ENCODE measurements around the gene TCOF1.
"Not testable (repeated sequence)": the region's sequence is repeated elsewhere in the genome, so short reads cannot be mapped to it uniquely, and the experiment has no call there.

The TCOF1 gene

GRCh38 chr5:150404535-150404934 is 47.0 kb downstream of the TCOF1 start:
- no peak for DNase-seq (ENCODE audit: low read depth, low spot score)

GRCh38 chr5:150404941-150405816 is 47.7 kb downstream of the TCOF1 start:
- no peak for DNase-seq (ENCODE audit: low read depth, low spot score)

- no peak for DNase-seq (ENCODE audit: low read depth, low spot score)
Observed at GRCh38 chr5:150406103-150406722, 48.7 kb downstream of the TCOF1 start.

GRCh38 chr5:150406723-150407095 is 49.2 kb downstream of the TCOF1 start:
- DNase-seq (ENCODE audit: low read depth, low spot score), result no peak

DNA sequence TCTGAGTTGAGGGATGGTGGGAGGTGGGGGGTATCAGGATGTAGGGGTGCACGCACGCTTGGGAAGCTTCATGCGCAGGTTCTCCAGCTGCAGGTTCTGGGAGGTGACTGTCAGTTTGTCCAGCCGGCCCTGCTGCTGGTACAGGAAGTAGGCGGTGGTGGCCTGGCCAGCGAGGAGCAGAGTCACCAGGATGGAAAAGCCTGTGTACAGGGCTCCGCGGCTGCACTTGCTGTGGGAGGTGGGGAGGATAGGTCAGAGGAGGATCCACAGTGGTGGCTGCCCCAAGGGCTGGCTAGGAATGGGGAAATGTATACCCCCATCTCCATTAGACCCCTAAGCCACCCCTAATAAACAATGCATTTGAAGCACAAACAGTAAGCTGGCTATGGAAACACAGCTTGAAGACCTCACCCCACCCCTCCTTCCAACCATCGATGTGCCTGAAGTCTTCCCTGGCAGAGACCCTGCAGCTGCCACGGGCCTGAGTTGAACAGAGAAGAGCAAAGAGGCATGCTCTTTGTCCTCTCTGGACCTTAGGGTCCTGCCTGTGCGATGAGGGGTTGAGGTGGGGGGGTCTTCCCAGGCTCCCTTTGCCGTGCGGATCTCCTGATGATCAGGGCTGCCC is 49.7 kb downstream of the TCOF1 start:
- no peak for DNase-seq (ENCODE audit: low read depth, low spot score)

DNA sequence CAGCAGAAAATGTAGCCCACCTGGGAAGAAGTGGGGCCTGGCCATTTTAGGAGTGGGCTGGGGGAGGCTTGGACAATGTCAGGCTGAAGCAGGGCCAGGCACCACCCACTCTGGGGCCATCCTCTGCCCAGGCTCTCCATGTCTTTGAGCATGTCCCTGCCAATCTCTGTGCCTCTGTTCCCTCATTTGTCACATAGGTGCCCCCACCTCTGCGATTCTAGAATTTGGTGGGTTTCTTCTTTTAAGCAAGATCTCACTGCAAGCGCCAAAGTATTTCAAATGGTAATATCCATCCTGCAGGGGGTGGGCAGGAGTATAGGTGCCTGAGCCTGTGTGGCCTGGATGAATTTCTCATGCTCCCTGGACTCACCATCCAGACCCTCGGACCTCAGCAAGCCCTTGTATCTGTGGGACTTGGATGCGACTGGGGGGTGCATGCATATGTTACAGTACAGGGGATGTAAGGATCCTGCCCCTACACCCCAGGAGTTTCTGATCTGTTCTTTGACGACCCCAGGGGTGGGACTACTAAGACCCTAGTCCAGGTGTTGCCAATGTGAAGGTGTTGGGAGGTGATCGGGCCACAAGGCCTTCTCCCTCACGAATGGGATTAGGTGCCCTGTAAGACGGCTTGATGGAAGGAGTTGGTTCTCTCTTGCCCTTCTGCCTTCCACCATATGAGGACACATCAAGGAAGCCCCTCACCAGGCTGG is 50.9 kb downstream of the TCOF1 start:
- DNase-seq (ENCODE audit: low read depth, low spot score), result no peak

DNA sequence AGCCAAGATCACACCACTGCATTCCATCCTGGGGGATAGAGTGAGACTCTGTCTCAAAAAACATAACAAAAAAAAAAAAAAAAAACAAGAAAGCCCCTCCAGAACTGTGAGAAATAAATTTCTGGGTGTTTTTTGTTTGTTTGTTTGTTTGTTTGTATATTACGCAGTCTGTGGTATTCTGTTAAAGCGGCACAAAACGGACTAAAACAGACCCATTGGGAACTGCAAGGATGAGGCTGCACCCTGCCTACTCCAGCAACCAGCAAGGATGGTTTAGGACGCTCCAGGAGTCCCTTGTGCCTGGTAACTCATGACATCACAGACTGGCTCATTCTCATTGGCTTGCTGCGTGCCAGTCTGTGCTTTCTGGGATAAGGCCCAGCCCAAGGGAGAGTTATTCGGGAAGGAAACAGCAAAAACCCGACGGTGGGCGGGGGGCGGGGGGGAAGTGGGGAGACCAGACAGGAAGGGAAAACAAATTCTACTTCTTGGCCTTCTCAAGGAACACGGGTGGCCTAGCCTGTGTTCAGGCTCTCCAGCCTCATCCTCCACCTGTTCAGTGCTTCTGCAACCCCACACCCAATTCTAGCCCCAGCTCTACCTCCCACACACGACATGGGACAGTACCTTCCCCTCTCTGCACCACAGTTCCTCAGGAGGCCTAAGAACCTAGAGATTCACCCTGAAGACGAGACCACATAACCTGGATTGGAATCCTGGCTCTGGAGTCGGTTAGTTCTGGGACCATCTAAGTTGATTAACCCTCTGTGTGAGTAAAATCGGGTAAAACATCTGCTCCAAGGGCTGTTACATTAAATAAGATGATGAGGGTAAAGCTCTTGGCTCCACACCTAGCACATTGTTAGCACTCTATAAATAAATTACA is 52.4 kb downstream of the TCOF1 start:
- peak; percentile 72 for DNase-seq (ENCODE audit: low read depth, low spot score)

DNA sequence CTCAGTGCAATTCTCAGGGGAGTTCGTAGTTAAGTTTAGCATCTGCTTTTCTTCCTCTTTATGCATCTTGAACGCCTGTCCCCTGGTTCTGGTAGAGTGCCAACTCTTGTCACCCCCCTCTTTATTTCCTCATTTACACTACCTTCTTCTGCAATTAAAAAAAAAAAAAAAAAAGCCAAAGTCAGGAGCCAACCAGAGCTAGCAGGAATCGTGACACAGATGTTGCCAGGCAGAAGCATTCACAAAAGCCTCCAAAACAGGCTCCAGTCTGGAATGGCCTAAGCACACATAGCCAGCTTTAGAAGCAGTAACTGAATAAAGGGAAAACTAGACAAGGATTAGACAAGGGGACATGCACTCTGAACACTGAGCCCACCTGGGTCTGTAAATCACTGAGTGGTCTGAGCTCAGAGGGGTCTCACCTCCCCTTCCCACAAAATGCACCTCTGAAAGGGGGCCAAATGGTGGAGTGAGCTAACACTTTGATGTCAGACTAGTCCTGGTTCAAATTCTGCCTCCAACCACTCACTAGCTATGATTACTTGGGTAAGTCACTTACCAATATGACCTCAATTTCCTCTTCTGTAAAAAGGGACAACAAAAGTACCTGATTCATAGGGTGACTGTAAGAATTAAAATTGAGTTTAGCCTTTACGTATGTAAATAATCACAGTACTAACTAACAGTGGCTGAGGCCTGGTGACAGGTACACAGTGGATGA is 53.2 kb downstream of the TCOF1 start:
- no peak for DNase-seq (ENCODE audit: low read depth, low spot score)

DNA sequence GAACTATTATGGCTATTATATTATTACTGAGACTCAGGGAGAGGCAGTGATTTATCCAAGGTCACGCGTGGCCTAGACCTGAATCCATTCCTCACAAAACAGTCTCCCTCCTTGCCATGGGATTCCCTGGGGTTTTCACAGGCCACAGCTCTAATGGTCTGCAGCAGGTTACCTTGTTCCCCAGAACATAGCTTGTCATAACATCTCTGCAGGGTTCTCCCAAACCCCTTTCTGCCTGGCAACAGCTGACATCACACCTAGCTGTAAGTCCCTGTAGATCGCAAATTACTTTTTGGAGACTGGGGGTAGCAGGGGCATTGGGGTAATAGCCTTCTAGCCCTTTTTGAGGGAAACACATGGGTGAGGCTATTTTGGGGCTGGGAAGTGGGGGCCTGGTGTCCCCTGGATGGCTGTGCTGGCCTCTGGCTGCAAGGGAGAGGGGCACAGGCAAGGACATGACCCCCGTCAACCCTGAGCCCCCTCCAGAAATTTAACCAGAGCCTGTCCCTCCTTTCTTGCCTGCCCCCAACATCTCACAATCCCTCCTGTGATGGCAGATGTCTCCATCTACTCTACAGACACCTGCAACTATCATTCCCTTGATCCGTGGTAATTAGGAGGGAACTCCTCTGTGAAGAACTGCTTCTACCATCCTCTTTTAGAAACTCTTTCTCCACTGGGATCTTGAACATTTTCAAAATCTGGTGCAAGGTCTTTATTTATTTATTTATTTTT is 53.9 kb downstream of the TCOF1 start:
- no peak for DNase-seq (ENCODE audit: low read depth, low spot score)

- DNase-seq (ENCODE audit: low read depth, low spot score), result no peak
Observed at GRCh38 chr5:150412319-150413175, 55.0 kb downstream of the TCOF1 start, which contains the start of gene CD74. Gene CD74 (minus strand): TSS chr5:150412910. CDS start chr5:150412749, 161 bp downstream.

- no peak for DNase-seq (ENCODE audit: low read depth, low spot score)
Observed at GRCh38 chr5:150413176-150413901, 55.8 kb downstream of the TCOF1 start.

- not testable (repeated sequence) for DNase-seq (ENCODE audit: low read depth, low spot score)
Observed at GRCh38 chr5:150413902-150414790, 56.6 kb downstream of the TCOF1 start.

DNA sequence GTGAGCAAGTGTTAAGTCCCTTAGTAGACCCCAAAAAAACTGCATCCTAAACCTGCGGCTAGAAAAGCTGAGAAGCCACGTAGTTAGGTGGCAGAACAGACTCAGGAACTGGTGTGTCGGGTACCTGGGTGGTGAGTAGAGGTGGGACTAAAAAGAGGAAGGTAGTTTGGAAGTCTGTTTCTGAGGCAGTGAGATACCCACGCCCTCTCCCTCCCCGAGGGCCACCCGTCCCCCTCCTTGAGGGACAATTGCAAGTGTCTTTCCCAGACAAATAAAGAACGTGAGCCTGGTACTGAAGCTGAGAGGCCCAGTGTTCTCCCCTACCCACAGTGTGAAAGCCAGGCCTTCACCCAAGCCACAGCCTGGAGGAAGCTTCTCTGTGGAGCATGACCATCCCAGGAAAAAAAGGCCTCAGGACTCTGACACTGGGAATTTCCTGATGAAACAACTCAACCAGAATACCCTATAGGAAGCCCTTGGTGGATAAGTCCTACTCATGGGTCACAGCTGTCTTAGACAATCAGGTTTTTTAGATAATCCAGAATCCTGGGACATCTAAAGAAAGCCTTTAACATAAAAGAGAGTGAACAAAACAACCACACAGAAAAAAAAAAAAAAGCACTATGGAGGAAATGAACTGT is 62.3 kb downstream of the TCOF1 start:
- DNase-seq (ENCODE audit: low read depth, low spot score), result no peak

DNA sequence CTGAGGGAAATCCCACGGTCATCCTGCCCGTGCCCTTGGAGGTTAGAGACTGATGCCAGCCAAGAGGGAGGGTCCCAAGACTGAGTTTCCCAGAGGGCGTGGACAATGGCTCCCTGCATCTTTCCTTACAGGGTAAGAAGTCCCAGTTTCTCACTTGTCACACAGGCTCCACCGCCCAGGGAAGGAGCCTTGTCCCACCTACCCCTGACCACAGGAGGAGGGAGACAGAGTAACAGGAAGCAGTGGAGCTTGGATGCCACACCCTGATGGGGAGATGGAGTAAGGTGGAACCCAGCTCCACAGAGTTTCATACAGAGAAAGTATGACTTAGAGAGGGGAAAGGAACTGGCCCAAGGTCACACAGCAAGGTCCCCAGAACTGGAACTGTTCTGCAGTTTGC is 64.6 kb downstream of the TCOF1 start:
- no peak for DNase-seq (ENCODE audit: low read depth, low spot score)

GRCh38 chr5:150422758-150423157 is 65.3 kb downstream of the TCOF1 start:
- DNase-seq (ENCODE audit: low read depth, low spot score), result no peak

- not testable (repeated sequence) for DNase-seq (ENCODE audit: low read depth, low spot score)
Observed at GRCh38 chr5:150426165-150426564, 68.7 kb downstream of the TCOF1 start.
